GM12878 (cell line): Measurements from ENCODE around the gene LAIR1. TPM values are rescaled to one million over a fixed set of nuclear protein-coding genes. Genes with fewer than 3 reads are reported as not detected.

Experiments used
- ATAC-seq: fragments of 200-7000 bp; cut with Tn5 transposase; 3 replicates; pipeline ENCODE4 v1.9.1; 2020; ENCODE audit warnings: mild to moderate bottlenecking, moderate library complexity
- BruUV-seq: library from RNA; stranded (reverse); fragments of 400-500 nt; replicated peaks from 2 replicates; lab custom pipeline; 2021; lab: Mats Ljungman, UMichigan
- CTCF ChIA-PET: fragments of 300-600 bp; sonication (Branson Sonifier 250); formaldehyde crosslinking; extraction: SDS; loops from one replicate; lab custom pipeline; 2021; ENCODE audit warnings: inconsistent platforms; lab: Yijun Ruan, JAX
- POLR2A ChIA-PET: fragments of 350-600 bp; formaldehyde crosslinking; extraction: SDS; loops from one replicate; lab custom pipeline; 2021; ENCODE audit warnings: inconsistent platforms; lab: Charles Lee
- RAD21 ChIA-PET: fragments of 300-600 bp; sonication (Branson Sonifier 250); formaldehyde crosslinking; loops from one replicate; lab custom pipeline; 2023; ENCODE audit warnings: antibody characterized with exemption; ENCODE audit not compliant: unreplicated experiment; lab: Charles Lee
- SMC1A ChIA-PET: fragments of 300-600 bp; sonication (Branson Sonifier 250); formaldehyde crosslinking; loops from one replicate; lab custom pipeline; 2023; ENCODE audit not compliant: unreplicated experiment, uncharacterized antibody; lab: Charles Lee
- DNase-seq: peaks from one replicate; pipeline ENCODE4 v3.0.0-alpha.2; 2011; ENCODE audit warnings: low read depth, low spot score
- FAIRE-seq: peaks from 3 replicates; lab custom pipeline; 2011; peaks lifted over from hg19 to GRCh38; lab: Jason Lieb, UNC
- H2AFZ ChIP-seq: 2 replicates; pipeline ENCODE4 v1.6.0; 2011; ENCODE audit warnings: low read depth, low read length, control low read depth; ENCODE audit not compliant: control insufficient read depth
- H3K27ac ChIP-seq: 2 replicates; pipeline ENCODE4 v1.5.1; 2011; ENCODE audit warnings: control low read depth; ENCODE audit not compliant: control insufficient read depth, insufficient read depth
- H3K27me3 ChIP-seq, 2 experiments: replicated peaks in 1 of 2; 2 replicates each; pipeline versions ENCODE4 v1.6.0 to v1.6.1; 2011; ENCODE audit warnings: low read length in 1 of 2; ENCODE audit not compliant: control insufficient read depth in 2 of 2, insufficient read depth in 2 of 2
- H3K36me3 ChIP-seq, 2 experiments: 2 replicates each; pipeline ENCODE4 v1.5.1; 2011; ENCODE audit warnings: low read length in 1 of 2; ENCODE audit not compliant: control insufficient read depth in 2 of 2, insufficient read depth in 2 of 2
- H3K4me1 ChIP-seq: 2 replicates; pipeline ENCODE4 v1.6.1; 2011; ENCODE audit warnings: mild to moderate bottlenecking, low read length, moderate library complexity, mixed read lengths; ENCODE audit not compliant: control insufficient read depth, insufficient read depth
- H3K4me2 ChIP-seq: 2 replicates; pipeline ENCODE4 v1.6.0; 2011; ENCODE audit warnings: control low read depth; ENCODE audit not compliant: control insufficient read depth, insufficient read depth
- H3K4me3 ChIP-seq: fragments of 200-600 bp; sonication (generic); 2 replicates; pipeline ENCODE4 v1.5.1; 2016
- H3K79me2 ChIP-seq: 2 replicates; pipeline ENCODE4 v1.6.0; 2011; ENCODE audit warnings: low read length; ENCODE audit not compliant: control insufficient read depth, insufficient read depth
- H3K9ac ChIP-seq: 2 replicates; pipeline ENCODE4 v1.8.0; 2011; ENCODE audit warnings: low read length, control low read depth, mixed read lengths; ENCODE audit not compliant: control insufficient read depth, insufficient read depth
- H3K9me3 ChIP-seq: replicated peaks from 3 replicates; pipeline ENCODE4 v1.5.1; 2011; ENCODE audit warnings: mild to moderate bottlenecking, low read length; ENCODE audit not compliant: control insufficient read depth, insufficient read depth
- H4K20me1 ChIP-seq: 2 replicates; pipeline ENCODE4 v1.6.0; 2011; ENCODE audit not compliant: control insufficient read depth, insufficient read depth
- CHD4 ChIP-seq: fragments of 200-600 bp; sonication (generic); IDR thresholded peaks from 2 replicates; pipeline ENCODE4 v1.6.1; 2016; ENCODE audit warnings: mild to moderate bottlenecking
- MYB ChIP-seq: fragments of 150-350 bp; IDR thresholded peaks from 2 replicates; pipeline ENCODE4 v1.6.1; 2014; ENCODE audit warnings: mild to moderate bottlenecking, low read depth, low read length, borderline replicate concordance
- NR2C2 ChIP-seq: IDR thresholded peaks from 2 replicates; pipeline ENCODE4 v1.6.1; 2011; ENCODE audit warnings: borderline replicate concordance, low read depth; ENCODE audit not compliant: control insufficient read depth, insufficient read length
- PAX8 ChIP-seq: fragments of 450-650 bp; IDR thresholded peaks from 2 replicates; pipeline ENCODE4 v1.6.1; 2017; ENCODE audit warnings: mild to moderate bottlenecking, moderate library complexity
- RBBP5 ChIP-seq: fragments of 200-600 bp; sonication (generic); conservative IDR thresholded peaks from 2 replicates; pipeline ENCODE4 v1.6.1; 2016
- YBX1 ChIP-seq: fragments of 450-650 bp; IDR thresholded peaks from 2 replicates; pipeline ENCODE4 v1.6.1; 2016; ENCODE audit warnings: antibody characterized with exemption
- WGBS: methylation state at CpG from one replicate; pipeline ENCODE4 v1.1.6; 2016; ENCODE audit warnings: low lambda C conversion rate; ENCODE audit not compliant: insufficient replicate concordance, insufficient coverage; ENCODE audit errors: missing lambda C conversion rate; 5-methylcytosine and 5-hydroxymethylcytosine counted together
- in situ Hi-C: fragments of 300-500 bp; cut with MboI; formaldehyde crosslinking; loops from 9 replicates; pipeline ENCODE4 v1.14.3; 2018; ENCODE audit warnings: mixed read lengths
- intact Hi-C: fragments of 100-400 bp; cut with micrococcal nuclease; formaldehyde crosslinking; loops from one replicate; pipeline ENCODE4 v1.14.2; 2022; ENCODE audit not compliant: unreplicated experiment
- polyA plus RNA-seq, 11 experiments: library from polyadenylated mRNA; depleted of rRNA in 4 of 11; unstranded in 6 of 11; stranded (reverse) in 5 of 11; fragments of >200 nt; fragmentation: Nextera tagmentation in 4 of 11; fragmentation: Illumina TruSeq in 1 of 11; extraction: Ambion mirVana in 4 of 11; extraction: Trizol in 1 of 11; gene quantifications; 1 replicate in 1 of 11; 2 replicates in 10 of 11; pipeline versions ENCODE4 v1.2.1 to v1.2.3, GENCODE V29; 2011 to 2016; ENCODE audit warnings: inconsistent platforms in 2 of 11, missing spikeins in 2 of 11, low read depth in 1 of 11
- total RNA-seq, 4 experiments: library from RNA; depleted of rRNA in 3 of 4; stranded (reverse); fragments of >200 nt in 3 of 4; fragmentation: Illumina TruSeq in 1 of 4; extraction: Trizol in 1 of 4; gene quantifications; 2 replicates each; pipeline versions ENCODE4 v1.2.1 to v1.2.3, GENCODE V29; 2013 to 2021
- TF ChIP-seq, protein P1 (sequence below): IDR thresholded peaks from 2 replicates; pipeline ENCODE4 v1.6.1; 2011; ENCODE audit warnings: mild to moderate bottlenecking, low read depth, low read length, moderate library complexity; ENCODE audit not compliant: insufficient replicate concordance

LAIR1 gene
- total and polyA plus RNA-seq, 10 of the 15 experiments (the other 5 are each of a cell fraction or from before 2014, with no cell fraction given) = 8.6 to 58.2 (median 35.3) TPM

DNA sequence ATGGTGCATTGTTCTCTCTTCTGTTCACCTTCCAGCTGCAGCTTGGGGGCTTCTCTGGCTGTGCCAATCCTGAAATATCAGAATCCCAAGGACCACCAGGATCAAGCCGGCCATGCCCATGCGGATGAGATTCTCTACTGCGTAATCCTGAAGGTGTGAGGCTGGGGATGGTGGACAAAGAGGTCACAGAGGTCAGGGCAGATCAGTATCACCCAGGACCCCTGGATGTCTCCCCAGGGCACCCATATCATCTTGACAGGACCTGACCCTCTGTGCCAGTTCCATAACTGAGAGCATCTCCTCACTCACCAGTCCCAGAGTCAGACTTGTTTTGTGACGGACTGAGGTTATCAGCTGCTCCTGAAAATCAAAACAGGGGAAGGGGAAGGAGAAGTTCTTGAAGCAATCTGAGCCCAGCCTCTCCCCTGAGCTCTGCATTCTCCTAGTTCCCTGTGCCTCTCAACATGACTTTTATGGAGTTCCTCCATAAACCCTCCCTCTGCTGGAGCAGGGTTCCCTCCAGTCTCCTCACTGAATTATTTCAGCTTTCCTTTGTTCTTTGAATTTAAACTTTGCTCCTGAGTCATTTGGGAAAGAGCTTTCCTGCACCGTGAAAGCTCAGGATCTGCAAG, 57.2 kb downstream of the LAIR1 start (continued):
- no peak for TF ChIP-seq MYB

DNA sequence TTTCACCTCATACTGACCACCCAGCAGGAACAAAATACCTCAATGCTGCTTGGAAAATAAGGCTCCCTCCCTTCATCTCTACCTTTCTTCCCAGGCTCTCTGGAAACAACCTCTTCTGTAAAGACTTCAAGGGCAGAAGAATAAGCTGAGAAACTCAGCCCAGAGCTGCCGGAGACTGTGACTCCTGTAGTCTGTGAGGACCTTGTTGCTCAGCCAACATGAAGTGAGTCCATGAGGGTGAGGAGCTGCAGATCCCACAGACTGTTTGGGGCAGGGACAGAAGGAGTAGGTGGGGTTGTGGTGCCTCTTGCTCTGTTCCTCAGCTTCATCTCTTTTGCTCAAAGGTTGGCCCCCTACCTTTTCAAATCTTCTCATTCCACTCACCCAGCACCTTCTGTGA, 59.6 kb downstream of the LAIR1 start:
- Histone ChIP-seq H3K4me3 (no peak overlapping the region), H2AFZ (no peak overlapping the region), H3K4me1 (no peaks in the 10 kb centered on the region), H3K9me3 (no peaks in the 10 kb centered on the region), H3K27me3 (no peaks in the 10 kb centered on the region; a peak in 2 of 4 replicates), H3K79me2 (no peaks in the 10 kb centered on the region), H3K4me2 (no peak overlapping the region), H3K9ac (no peak overlapping the region), H3K36me3 (no peaks in the 10 kb centered on the region)
- ChIA-PET CTCF (no interaction called here), POLR2A (no interaction called here), SMC1A (no interaction called here)
- intact Hi-C loops = no loop called here
- DNase-seq (no peak), FAIRE-seq (no peak), ATAC-seq (no peak)
- in situ Hi-C loops = no loop called here
- TF ChIP-seq RBBP5 (no peak), PAX8 (no peak), NR2C2 (no peak), CHD4 (no peak), YBX1 (no peak)
- TF ChIP-seq, protein P1, sequence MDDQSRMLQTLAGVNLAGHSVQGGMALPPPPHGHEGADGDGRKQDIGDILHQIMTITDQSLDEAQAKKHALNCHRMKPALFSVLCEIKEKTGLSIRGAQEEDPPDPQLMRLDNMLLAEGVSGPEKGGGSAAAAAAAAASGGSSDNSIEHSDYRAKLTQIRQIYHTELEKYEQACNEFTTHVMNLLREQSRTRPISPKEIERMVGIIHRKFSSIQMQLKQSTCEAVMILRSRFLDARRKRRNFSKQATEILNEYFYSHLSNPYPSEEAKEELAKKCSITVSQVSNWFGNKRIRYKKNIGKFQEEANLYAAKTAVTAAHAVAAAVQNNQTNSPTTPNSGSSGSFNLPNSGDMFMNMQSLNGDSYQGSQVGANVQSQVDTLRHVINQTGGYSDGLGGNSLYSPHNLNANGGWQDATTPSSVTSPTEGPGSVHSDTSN = no peak
- TF ChIP-seq, all 136 proteins: peak for 0
- no TSS peak for BruUV-seq
- RAD21 ChIA-PET = no interaction called here
- Histone ChIP-seq H3K27ac (no peak overlapping the region), H4K20me1 (no peaks in the 10 kb centered on the region)
- WGBS = 0% methylated on average over 1 of the region's 1 CpG
